ENCODE results near the gene LTV1.
"Not testable (repeated sequence)": the region's sequence is repeated elsewhere in the genome, so short reads cannot be mapped to it uniquely, and the experiment has no call there.

The LTV1 gene

GRCh38 chr6:143843677-143843999 lies 500 bp downstream of the LTV1 start:
- no peak for DNase-seq

- no peak for DNase-seq
Measured at GRCh38 chr6:143844006-143844405, 868 bp downstream of the LTV1 start.

GRCh38 chr6:143845033-143845432 lies 1.9 kb downstream of the LTV1 start:
- DNase-seq: no peak

GRCh38 chr6:143851706-143852105 lies 8.6 kb downstream of the LTV1 start:
- DNase-seq: not testable (repeated sequence)

GRCh38 chr6:143855057-143855456 lies 11.9 kb downstream of the LTV1 start:
- not testable (repeated sequence) for DNase-seq

- DNase-seq: not testable (repeated sequence)
Measured at GRCh38 chr6:143856762-143857161, 13.6 kb downstream of the LTV1 start.

- DNase-seq: no peak
Measured at GRCh38 chr6:143857651-143858050, 14.5 kb downstream of the LTV1 start.

DNA sequence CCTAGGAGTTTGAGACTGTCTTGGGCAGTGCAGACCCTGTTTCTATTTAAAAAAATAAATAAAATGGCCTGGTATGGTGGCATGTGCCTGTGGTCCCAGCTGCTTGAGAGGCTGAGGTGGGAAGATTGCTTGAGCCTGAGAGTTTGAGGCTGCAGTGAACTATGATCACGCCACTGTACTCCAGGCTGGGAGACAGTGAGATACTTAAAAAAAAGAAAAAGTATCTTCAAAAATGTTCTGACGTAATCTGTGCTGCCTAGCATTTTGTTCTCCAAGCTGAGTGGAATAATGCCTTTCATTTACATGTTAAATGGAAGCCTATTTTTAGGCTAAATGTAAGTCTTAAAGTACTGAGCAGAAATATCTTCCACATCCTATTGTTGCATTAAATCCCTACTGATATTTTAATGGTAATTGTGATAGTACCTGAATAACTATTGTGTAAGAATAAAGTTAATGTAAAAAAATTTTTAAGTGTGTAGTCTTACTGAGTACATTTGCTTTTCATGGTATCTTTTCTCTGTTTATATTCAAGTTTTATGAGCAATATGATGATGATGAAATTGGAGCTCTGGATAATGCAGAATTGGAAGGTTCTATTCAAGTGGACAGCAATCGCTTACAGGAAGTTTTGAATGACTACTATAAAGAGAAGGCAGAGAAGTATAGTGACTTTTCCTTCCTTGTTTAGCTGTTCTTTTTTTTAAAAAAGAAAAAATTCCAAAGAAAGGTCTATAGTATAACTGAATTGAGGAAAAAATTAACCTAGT lies 16.9 kb downstream of the LTV1 start:
- DNase-seq: no peak

DNA sequence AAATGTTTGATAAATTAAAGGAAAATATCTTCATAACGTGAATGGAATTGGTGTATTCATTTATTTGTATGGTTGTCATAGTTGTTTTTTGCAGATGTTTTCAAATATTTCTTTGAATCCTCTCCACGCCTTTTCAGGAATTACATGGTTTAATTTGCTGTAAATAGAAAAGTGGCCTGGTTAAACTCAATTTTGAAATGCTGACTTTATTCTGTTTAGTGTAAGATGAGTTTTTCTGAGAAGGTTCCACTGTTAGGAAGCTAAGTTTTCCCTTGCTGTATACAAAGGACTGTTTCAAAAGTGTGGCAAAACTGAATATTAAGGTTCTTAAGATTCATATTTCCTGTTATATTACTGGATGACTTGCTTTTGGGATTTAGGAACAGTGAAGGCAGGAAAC lies 20.6 kb downstream of the LTV1 start:
- DNase-seq: no peak

DNA sequence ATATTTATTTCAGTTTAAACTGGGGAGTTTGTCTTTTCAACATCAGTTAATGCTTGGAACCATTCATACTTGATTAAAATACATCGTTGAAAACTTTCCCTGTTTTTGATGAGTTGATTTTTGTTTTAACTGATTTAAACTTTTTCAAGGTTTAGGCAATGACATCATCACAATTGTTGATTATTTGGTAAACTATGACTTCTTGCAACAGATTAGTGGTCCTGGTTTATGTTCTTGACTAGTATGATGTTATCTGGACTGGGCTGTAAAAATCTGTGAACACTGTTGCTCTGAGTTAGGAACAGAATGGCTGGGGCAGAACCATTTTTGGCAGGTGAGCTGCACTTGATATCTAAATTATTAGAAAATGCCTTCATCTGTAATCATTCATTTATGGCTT lies 21.1 kb downstream of the LTV1 start, which contains the start of gene ZC2HC1B:
TSS of gene ZC2HC1B (plus strand) at position 241 of the 400 bp plus-strand sequence. CDS start at position 307, 66 bp downstream.
- DNase-seq: no peak

GRCh38 chr6:143867236-143867635 lies 24.1 kb downstream of the LTV1 start:
- DNase-seq: no peak

DNA sequence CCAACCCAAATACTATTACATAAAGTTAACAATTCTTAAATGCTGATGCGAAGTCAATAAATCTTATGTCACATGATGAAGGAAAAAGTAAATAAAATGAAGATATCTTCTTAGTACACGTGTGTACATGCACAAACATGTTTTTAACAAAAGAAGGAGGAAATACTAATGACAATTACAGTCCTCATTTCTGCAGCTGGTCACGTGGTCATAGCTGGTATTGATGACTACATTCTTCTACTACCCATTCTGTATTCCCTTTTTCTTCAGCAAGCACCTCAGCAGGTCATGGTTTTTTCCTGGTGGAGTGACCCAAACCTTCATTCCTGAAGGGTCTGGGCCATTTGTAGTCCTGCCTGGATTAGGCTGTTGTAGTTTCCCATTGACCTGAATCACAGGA lies 25.7 kb downstream of the LTV1 start:
- DNase-seq: not testable (repeated sequence)

GRCh38 chr6:143871202-143871730 lies 28.1 kb downstream of the LTV1 start:
- DNase-seq: not testable (repeated sequence)

- DNase-seq: no peak
Measured at GRCh38 chr6:143872201-143872600, 29.1 kb downstream of the LTV1 start.

- DNase-seq: not testable (repeated sequence)
Measured at GRCh38 chr6:143873600-143873999, 30.5 kb downstream of the LTV1 start.

GRCh38 chr6:143874503-143874902 lies 31.4 kb downstream of the LTV1 start:
- not testable (repeated sequence) for DNase-seq

DNA sequence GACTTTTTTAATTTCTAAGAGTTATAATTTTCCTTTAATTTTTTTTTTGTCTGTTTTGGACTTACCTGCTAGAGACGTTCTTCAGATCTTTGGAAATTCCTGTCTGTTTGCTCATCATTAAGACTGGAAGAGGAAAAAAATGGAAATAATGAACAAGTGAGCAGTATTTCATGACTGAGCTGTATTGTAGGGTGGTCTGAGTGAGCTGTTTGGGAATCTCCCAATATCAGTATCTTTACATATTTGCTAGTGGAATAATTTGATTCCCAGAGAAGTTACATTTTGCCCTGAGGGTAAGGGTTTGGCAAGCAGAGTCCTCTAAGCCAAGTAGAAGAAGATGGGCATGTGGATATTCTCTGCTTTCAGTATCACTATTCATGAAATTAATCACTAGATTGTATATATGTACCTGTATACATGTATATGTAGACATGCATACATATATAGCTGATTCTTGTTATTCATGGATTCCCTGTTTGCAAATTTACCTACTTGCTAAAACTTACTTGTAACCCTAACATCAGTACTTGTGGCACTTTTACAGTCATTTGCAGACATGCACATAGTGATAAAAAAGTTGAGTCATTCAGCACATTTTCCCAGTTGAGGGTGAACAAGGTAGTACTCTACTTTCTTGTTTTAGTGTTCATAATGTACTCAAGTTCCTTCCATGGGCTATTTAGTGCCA lies 34.6 kb downstream of the LTV1 start:
- DNase-seq: no peak

GRCh38 chr6:143878272-143878760 lies 35.2 kb downstream of the LTV1 start:
- no peak for DNase-seq

GRCh38 chr6:143880412-143880811 lies 37.3 kb downstream of the LTV1 start:
- DNase-seq: no peak

- DNase-seq: no peak
Measured at GRCh38 chr6:143882401-143882930, 39.3 kb downstream of the LTV1 start.

GRCh38 chr6:143884216-143884900 lies 41.2 kb downstream of the LTV1 start:
- no peak for DNase-seq

GRCh38 chr6:143885116-143885515 lies 42.0 kb downstream of the LTV1 start:
- DNase-seq: no peak

DNA sequence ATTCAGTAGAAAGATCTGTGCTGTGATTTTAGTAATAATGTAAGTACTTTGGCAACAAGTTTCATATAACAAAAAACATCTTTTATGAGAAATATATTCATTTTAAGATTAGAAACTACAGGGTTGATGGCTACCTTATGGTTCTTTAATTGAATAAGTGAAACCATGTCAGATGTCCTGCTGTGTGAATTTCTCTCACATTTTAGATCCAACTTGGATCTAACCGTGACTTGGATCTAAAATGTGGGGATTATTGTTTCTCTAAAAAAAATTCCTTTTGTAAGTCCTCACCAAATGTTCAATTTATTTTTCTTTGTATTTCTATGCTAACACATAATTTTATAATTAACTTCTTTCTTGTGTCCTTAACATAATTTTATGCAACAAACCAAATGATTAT lies 51.5 kb downstream of the LTV1 start:
- DNase-seq: no peak

All from activated naive CD4-positive, alpha-beta T cell (primary cell).